Superior temporal gyrus (tissue), 1 donor: ENCODE measurements around the gene ROBO1.
"Not testable (repeated sequence)": the region's sequence is repeated elsewhere in the genome, so short reads cannot be mapped to it uniquely, and the experiment has no call there.

ENCODE experiments used
- DNase-seq: peaks from one replicate; pipeline ENCODE4 v3.0.0-alpha.2; 2016; ENCODE audit errors: extremely low spot score

ROBO1 gene

DNA sequence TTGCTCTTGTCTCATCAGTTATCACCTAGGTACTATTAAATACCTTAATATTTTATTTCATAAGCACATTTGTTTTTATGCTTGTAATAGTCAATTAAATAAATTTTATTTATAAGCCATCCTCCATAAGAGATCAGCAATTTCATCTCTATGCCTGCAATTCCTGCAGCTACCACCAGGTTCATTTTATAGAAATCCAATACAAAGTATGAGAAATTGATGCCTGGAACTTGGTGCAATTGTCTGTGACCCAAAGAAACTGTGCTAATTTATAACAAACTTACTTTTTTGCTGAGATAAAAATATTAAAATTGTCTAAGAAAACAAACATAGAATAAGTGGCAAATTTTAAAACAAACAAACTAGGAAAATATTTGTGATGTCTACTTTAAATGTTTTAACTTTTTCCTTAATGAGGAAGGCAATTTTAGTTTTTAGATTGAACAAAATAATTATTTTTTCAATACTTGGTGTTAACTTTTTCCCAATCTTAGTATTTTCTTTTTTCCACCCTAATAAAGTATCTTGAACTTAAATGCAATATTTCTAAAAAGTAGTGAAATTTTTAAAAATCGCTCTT is 1026.6 kb downstream of the ROBO1 start:
- DNase-seq = no peak

DNA sequence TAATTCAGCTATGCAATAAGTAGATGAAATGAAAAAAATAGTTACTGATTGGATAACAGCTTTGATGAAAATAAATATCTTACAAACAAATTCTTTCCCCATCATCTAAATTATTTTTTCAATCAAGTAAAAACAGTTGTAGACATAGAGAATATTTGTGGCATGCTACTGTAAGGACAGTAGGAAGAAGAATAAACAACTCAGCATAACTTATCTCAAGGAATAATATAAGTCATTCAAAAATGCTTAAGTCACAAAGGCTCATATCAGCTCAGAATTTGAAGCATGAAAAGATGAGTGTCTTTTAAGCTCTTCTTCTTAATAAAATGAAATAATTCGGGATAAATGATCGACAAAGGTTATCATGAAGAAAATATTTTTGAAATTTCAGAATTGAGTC is 1029.0 kb downstream of the ROBO1 start:
- DNase-seq = no peak

DNA sequence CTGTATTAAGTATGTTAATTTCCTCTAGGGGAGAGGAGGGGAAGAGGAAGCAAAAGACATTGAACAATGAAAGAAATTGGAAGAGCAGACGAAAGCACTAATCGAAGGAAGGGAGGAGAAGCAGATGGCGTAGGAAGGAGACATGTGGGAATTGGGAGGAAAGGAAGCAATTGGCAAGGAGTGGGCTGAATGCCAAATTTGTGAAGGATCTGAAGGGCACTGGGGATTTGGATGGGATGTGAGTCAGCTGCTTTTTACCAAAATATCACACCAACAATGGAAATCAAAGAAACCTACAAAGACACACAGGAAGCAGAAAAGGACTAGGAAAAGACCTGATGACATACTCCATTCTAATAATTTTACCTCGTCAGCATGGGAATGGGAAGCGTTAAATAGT is 1029.8 kb downstream of the ROBO1 start:
- no peak for DNase-seq

DNA sequence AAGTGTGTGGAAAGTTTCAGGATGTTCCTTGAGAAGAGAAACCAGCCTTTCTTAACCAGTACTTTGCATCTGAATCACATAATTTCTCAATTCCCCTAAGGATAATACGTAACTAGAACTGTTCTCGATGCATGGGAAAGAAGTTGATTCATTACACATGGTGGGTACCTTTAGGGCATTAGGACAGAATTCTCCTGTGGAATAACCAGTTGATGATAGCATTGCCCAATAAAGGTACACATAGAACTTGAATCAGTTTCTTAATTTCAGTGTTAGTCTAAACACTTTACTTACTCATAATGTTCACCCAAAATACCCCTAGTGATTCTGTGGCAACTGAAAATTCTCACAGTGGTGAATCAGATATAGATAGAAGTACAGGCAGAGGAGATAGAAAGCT is 1030.9 kb downstream of the ROBO1 start:
- DNase-seq = no peak

DNA sequence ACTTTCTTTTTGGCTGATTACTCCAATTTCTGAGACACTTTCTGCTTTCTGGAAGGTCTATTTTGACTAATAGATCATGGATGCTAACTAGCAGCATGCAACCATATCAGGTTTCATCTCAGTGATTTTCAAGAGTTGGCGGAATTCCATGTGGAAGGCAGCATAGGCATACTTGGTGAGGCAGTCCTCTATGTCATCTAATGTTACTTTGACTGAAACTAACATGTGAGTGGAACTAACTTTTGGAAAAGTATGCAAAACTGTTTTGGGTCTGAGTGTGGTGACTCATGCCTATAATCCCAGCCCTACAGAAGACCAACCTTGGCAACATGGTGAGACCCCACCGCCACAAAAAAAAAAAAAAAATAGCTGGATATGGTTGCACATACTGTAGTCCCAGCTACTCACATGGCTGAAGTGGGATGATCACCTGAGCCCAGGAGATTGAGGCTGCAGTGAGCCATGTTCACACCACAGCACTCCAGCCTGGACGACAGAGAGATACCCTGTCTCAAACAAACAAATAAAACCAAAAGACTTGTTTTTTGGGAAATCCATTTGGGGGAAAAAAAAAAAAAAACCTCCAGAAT is 1033.7 kb downstream of the ROBO1 start:
- DNase-seq = no peak

DNA sequence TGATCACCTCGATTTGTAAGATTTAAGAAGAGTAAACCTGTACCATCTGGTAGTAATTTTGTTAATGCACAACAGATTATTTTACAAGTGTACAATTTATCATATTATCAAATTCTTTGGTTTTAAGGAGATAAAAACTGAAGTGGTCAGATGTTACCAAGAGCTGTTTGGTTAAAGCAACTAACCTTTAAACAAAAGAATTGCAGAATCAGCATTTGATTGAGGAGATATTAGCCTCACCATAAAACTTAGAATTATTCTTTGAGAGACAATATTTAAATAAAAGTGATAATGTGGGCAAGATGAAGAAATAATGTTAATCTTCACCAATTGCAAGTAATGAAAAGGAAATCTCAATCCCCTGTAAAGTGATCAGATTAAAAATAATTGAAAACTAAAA is 1034.9 kb downstream of the ROBO1 start:
- no peak for DNase-seq

DNA sequence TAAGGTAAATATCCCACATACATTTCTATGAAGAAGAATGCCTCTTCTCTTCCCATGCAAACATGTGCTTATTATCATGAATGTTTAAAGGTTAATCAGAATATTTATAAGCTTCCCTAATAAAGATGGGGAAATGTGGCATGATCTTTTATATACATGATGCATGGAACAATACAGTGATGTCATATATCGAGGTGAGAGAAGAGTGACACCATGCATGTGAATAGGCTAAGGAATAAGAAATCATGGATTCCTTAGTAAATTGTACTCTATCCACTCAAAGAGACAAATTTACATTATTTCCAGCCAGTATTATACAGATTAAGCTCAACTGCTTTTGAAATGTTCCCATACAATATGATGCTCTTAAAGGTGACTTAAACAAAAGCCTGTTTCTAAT is 1035.3 kb downstream of the ROBO1 start:
- DNase-seq = no peak

DNA sequence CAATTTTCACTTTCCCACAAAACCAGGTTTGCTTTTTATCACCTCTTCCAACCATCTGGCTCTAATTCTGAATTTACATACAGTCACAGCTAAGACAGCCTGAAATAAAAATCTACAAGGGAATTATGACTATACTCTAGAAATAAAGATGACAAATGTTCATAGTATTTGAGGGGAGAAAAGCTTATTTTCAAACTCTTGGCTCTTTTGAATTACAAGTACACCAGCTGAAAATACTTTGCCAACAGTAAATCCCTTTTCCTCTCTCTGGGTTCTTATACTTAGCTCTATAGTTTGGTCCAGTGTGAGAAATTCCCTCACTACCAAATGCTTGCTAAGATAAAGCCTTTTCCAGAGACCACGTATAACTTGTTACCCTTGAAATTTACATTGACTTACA is 1037.9 kb downstream of the ROBO1 start:
- peak; percentile 73 for DNase-seq

DNA sequence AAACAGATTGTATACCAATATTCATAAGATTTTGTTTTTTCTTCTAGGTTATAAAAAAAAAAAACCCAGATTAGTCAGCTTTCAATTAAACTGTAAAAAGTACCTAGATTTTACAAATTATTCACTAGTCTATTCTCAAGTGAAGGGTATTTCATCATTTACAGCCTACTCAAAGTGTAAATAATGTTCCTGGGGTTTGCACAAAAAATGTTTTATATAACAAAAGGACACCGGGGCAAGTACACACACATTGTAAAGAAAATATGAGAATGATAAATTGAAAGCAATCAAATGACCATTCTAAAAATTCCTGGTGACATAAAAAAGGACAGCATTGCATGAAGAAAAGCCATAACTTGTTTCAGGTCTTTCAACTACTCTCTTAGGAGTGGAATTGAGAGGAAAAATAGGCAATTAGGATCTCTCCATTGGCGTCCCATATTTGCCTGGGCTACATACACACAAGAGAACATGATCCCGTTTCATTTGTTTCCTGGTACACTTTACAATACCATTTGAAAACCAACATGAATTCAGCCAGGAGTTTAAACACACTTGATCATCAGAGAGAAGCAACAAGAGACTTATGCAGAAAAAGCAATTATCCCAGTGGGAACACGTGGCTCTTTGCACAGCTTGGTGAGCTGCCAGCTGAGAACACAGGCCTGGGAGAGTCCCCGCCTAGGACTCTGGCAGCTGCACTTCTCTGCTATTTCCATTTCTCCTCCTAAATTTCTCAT is 1039.2 kb downstream of the ROBO1 start:
- DNase-seq = peak; percentile 96

DNA sequence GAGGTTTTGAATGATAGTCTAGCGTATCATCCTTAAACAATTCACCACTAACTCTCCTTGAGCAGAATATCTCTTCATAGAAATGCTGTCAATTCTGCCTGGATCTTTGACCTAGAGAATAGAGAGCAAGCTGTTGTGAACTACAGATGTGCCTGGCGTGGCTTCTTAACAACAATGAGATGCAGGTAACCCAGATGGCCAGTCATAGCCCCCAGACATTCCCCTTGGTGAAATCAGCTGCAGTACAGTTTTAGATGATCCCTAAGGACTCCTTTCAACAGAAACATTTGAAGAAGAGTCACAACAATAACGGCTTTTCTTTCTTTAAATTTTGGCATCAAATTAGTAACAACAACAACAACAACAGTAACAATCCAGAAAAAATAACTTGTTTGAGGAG is 1041.3 kb downstream of the ROBO1 start:
- no peak for DNase-seq

DNA sequence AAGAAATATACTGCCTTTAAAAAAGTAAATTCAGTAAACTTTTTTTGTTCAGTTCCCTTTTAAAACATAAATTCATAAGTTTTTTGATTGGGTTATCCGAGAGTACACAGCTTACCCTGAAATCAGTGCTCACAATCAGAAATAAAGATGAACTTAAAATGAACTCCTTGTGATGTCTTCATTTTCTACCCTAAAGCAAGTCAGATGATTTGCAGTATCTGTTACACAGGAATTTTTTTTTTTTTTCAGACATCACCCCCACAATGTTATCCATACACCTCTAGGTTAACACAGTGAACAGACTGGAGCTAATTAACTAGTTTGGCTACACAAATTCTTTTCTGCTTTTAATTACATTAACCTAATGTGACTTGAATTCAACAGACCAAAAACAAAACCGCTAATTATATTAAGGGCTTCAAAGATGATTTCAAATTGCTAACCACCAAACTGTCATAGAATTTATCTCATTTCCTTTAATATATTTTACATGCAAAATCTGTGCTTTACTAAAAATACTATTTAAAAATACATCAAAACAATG is 1042.0 kb downstream of the ROBO1 start:
- DNase-seq = peak; percentile 52

DNA sequence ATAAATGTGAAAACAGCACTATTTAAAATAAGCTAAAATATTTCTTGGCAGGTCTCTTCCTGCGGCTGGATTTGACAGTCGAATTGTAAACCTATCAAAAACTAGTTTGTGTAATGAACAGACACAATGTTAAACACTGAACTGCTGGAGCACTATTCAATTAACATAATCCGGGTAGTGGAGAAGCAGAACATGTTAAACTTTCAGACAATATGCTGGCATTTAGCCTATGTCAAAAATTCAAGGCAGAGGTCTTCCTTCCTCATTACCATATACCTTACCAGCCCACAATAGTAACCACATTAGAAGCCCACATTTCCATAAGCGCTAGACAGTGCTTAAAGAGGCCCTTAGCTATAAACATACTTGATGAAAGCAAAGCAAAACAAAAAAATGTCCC is 1042.9 kb downstream of the ROBO1 start:
- peak; percentile 65 for DNase-seq

DNA sequence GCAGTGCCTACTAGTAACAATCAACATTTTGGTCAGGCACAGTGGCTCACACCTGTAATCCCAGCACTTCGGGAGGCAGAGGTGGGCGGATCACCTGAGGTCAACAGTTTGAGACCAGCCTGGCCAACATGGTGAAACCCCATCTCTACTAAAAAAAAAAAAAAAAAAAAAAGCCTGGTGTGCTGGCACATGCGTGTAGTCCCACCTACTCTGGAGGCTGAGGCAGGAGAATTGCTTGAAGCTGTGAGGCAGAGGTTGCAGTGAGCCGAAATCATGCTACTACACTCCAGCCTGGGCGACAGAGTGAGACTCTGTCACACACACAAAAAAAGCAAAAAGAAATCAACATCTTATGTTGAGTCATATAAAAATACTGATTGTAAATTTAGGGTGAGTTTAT is 1043.4 kb downstream of the ROBO1 start:
- DNase-seq = not testable (repeated sequence)

DNA sequence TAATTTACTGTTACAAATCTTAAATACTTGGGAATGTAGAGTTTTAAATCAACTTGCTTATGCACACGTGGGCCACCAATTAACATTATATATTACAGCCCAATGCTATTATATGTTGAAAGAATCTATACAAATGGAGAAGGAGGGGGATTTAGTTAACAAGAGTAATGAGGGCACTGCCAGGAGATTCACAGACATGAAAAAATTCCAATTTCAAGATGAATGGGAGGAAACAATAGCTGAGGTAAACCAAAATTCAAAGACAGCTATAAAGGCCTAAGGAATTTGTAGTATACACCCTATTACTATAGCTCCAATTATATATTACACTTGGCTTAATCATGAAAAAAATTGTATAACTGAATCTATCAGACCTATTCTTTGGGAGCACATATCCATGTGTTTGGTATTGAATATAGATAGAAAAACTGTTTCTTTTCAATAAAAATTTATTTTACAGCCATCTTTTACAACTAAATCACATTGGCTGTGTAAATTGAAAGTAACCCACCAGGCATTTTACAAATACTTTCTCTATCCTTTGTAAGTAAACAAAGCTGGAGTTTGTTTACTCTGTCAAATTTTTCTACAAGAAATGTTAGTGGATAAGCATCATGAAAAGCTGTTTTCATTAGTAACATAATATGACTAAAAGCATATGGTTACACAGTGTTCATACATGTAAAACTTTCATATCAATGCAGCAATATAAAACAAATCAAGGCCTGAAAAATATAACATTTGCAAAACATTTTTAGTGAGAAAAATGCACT is 1045.8 kb downstream of the ROBO1 start:
- no peak for DNase-seq

DNA sequence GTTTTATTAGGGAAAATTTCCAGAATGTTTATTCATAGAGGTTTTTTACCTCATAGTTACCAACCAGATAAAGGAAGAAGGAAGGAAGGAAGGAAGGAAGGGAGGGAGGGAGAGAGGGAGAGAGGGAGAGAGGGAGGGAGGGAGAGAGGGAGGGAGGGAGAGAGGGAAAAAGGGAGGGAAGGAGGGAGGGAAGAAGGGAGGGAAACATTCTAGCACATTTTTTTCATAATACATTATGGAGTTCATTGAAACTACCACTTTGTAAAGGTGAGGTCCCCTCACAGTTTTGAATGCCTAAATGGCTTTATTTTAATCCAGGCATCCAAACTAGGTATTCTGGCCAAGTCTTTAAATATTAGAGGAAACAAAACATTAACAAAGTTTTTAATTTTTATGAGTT is 1049.1 kb downstream of the ROBO1 start:
- DNase-seq = no peak

DNA sequence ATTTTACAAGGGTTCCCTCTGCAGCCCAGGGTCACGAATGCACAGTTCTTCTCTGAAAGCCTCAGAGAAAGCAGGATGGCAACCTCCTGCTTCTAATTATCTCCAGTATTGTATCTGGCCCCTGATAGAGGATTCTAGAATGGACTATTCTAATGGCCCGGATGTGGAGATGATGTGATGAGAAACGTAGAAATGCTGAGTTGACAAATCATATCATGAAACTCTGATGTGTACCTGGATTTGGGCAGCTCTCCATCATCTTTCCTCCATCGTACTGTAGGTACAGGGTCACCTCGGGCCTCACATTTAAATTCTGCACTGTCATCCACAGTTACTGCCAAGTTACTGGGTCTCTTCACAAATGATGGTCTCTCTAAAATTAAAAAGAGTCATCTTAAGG is 1050.8 kb downstream of the ROBO1 start:
- DNase-seq = no peak

DNA sequence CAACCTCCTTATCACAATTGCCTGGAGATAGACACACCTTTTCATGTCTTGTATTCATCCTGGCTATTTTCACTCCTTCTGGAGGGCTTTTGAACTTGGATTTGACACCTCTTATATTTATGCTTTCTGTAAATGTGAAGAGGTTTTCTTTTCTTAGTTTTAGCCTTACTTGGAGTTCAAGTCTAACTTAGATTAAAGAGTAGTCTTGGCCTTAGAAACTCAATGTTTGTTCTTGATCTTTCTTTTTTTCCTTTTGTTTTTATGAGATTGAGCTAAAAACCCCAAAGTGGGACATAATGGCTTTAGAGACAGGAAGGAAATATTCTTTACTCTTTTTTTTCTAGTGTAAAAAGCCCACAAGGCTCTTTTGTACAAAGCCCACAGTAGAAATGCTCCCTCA is 1054.9 kb downstream of the ROBO1 start:
- no peak for DNase-seq

DNA sequence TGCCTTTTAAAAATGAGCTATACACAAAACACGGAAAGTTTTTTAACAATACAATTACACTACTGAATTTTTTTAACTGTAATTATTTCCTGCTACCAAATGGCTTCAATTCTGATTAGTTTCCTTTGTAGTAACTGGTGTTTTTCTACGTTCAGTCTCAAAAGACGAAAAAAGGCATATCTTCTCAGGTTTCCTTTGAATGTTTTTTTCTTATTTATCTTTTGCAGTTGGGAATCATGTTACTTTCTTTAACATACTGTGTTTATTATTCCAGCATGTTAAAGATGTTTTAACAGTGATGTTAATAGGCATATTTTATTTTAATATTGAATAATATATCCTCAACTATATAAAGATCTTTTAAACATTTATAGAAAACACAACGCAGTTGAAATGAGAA is 1055.5 kb downstream of the ROBO1 start:
- DNase-seq = no peak

DNA sequence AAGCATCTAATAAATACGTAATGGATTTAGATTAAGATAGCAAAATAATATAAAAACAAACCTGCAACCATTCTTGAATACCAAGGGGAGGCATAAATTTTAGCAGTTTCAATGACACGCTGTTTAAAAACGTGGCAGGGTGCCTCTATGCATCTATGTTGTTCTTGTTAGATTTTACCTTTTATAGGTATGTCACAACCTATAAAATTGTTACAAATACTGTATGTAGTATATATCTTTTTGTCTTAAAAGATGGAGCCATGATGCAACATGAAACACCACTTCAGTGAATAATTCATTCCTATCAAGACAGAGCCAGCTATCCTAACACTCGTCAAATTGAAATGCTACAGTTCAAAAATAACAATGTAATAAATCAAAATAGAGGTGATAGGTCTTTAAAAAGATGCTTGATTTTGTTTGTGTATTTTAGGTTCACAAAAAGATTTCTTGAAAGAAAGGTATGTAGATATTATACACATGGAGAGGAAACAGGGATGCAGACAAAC is 1059.2 kb downstream of the ROBO1 start:
- DNase-seq = no peak

DNA sequence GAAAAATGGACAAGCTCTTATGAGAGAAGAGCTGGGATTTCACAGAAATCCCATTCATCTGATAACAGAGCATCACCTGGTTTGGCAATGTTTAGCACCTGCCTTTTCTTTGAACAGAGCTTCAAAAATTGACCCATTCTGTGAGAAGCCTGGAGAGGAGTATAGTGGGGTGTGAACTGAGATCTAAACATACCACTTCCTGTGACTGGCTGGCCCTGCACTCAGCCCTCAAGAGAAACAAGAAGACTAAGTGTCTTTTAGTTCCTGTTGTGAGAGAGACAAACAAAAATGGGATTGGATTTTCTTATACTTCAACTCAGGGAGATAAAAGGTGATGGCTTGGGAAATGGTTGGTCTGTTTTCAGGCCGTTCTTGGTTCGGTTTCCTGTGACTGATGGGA is 1060.2 kb downstream of the ROBO1 start:
- DNase-seq = no peak

DNA sequence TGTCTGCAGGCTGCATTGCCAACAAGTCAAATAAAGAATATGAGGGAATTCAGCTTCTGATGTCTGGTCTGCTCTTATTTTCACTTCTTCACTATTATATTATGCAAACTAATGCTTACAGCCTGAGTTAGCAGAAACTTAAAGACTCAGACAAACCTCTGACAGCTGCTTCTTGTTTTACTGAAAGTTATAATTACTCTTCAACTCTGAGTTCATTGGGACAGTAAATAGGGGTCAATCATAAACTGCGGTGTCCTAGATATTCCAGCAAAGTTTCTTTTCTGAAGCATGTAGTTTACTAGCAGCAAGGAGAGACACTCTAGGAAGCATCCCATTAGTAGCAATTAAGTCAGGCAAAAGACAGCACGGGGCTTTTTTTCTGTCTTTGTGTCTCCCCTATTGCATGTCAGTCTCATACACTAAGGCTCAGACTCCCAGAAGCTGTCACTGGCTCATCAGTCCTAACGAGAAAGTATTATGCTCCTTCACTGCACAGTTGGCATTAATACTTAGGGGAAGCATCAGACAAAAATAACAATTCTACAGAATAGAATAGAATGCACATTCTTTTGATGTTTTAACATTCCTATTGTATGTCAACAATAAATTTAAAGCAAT is 1060.8 kb downstream of the ROBO1 start:
- DNase-seq = no peak

DNA sequence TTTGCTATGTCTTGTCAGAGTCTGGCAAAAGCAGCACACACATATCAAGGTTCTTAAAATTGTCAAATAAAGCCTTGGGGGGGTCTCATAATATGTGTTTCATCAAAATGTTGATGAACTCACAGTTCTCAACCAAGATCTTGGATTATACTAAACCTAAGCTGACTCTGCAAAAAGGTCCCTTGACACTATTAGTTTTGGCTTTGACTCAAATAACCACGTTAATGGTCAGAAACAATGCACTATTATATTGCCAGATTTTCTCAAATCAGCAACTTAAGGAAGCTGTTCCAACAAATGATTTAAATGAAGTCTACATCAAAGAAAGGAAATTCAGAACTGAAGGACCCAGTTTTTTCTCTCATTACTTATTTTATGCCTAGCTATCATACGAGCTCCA is 1063.9 kb downstream of the ROBO1 start:
- DNase-seq = no peak
